Left renal cortex interstitium (tissue), 4 donors: ENCODE results near the gene PIK3R1. TPM values are rescaled to one million over a fixed set of nuclear protein-coding genes. Genes with fewer than 3 reads are reported as not detected.

ENCODE experiments used
- DNase-seq, 4 donors: peaks; one replicate each; pipeline ENCODE4 v3.0.0-alpha.2; 2013; ENCODE audit warnings: low read depth in 4 of 4, low spot score in 2 of 4, missing footprints in 1 of 4
- polyA plus RNA-seq, 4 donors: library from polyadenylated mRNA; unstranded; fragments of 120-200 nt; gene quantifications; one replicate each; pipeline ENCODE4 v1.2.1, GENCODE V29; 2013; ENCODE audit not compliant: insufficient read length in 4 of 4

The PIK3R1 gene
- polyA plus RNA-seq, 4 donors = 69.2 to 86.2 (median 77.9) TPM

DNA sequence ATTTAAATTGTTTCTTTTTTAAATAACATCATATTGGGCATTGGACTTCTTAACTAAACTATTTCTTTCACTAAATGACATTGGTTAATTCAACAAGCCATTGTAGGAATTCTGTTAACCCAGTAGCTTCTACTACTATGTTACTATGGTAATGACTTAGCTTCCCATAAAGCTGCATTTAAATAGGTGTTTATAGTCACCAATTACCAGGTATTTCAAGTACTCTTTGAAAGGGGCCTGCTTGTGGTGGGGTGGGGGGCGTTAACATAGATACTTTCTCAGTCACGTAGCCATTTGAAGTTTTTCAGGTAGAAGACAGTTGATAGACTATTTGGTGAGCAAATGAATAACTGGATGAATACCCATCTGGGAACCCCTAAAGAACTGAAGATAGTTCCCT, 34.0 kb downstream of the PIK3R1 start:
- DNase-seq = no peak

DNA sequence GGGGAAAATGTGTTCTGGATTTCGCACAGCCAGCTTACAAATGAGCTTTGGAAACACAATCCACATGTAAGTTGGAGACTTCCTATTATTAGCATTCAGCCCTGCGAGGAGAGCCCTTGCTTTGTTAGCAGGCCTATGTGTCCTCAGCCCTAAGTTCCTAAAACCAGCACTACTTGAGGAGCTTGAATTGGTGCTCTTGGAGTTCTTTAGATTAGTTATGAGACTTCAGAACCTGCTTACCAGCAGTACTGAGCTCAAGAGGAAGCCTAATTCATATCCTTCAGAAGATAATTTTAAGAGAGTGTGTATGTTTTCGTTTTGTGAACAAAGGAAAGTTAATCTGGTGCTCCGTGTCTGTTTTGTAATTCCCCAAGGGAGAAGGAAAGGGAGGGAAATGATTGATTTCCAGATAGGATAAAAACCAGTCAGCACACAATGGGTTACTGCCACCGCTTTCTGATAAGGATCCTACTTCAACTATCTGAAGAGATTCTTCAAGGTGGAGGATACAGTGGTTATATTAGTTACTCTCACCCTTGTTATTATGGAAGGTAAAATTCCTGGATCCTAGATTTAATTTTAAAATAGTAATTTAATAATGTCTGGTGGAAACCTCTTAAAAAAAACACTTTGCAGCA, 35.2 kb downstream of the PIK3R1 start:
- no peak for DNase-seq

DNA sequence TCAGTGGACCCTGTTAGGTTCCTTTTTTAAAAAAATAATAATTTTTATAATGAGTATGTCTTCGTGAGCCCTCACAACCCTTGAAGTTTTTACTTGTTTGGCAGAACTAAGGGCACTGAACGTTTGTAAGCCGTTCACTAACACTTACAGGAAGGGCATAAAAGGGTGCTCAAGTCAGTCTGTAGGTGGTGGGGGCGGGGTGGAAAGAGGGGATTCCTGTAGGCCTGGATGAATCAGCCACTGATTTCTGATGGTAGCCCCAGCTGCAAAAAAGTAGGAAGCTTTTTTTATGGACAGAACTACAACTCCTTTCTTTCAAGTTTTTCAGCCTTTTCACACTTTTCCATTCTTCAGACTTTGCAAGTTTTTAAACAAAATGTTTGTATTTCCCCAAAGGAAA, 35.8 kb downstream of the PIK3R1 start:
- DNase-seq = no peak

DNA sequence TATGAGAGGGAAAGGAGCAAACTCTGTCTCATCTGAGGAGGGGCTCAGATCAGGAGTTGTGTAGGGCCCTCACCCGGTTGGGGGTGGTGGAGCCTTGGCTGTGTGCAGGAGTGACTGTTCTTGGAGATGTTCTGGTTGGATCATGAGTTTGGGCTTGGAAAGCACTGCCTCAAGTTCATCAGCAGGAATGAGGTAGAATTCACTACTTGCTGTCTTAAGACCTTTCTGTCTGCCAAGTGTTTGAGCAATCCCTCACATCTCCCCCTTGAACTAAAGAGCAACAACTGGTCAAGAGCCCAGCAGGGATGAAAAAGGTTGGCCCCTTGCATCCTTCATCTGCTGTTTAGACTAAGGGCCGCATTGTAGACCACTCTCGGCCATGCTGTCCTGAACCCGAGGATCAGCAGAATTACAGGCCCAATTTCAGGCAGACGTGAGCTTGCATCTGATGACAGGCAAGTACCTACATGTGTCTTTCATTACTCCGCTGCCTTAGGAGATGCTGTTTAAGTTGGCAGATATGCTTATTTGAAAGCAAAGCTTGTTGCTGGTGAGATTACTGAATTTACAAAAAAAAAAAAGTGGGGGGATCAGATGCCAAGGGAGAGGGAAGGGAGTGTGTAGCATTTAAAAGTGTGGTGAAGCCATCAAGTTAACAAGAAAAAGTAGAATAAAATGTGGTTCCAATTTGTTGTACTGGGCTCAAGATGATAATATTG, 36.4 kb downstream of the PIK3R1 start:
- DNase-seq = no peak

DNA sequence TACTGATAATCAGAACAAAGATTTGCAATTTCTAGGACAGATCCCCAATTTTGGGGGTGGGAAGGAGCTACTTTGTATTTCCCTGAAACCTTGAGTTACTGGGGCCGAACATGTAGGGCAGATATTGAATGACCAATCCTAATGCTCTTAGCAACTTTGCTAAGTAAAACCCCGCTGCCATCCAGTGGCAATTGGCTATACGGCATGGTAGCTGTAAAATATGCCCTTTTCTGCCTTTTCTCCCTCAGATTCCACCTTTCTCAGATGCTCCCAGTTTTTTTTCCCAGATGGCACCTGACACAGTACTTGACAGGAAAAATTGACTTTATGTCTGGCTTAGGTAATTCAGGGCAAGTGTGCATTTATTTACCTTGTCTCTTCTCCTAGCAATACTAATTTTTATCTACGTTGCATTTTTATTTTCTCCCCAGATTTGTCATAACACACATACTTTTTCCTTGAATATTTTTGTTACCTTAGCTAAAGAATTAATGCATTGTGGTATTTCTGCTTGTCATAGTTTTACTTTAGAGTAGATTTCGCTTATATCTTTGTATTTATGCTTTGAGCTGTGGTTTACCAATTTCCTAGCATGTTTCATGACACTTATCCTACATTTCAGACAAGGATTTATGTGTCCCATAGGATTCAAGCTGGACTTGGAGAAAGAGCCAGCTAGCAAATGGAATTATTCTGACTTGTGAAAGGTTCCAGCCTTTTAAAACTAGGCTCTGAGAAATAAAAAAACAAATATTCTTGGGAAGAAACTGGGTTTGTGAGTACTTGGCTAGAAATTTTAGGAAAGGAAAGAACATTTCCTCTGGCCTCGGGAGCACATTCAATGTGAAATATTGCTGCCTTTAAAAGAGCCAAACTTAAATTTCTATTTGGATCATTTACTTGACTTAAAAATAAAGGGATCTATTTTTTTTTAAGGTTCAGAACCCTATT, 37.4 kb downstream of the PIK3R1 start:
- no peak for DNase-seq

DNA sequence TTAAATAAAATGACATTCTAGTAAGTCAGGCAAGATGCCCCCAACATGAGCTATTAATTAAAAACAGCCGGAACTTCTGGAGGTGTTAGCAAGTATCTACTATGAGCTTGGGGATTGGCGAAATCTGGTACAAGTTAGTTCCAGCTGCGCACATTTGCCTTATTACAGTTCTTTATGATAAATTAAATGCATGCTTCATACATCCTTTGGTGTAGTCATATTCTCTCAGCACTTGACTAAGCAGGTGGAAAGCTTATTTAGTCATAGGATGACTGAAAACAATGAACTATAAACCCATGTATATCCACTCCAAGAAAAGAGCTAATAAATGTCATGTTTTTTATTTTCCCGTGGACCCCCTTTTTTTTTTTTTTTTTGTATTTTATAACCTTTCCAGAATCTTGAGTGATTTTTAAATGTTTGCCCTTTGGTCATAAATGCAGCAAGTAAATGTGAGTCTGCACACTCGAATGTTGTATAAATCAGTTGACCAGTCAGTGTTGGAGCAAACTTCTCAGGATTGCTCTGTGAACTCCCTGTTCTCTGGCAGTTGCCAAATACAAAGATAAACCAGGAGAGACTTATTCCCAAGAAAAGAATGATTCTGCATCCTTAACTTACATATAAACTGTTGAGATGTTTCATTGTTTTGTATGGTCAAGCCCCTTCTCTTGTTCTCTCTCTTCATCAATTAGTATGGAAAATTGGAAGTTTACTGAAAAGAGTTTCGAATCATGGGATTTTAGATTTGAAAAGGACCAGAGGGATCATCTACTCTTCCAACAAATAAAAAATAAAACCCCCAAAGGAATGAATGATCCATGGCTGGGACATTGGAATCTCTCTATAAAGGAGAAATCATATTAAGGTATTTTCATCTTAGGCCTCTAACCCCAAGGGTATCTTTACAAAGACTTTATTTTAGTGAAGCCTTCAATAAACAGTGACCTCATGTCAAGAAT, 38.3 kb downstream of the PIK3R1 start:
- DNase-seq = no peak

DNA sequence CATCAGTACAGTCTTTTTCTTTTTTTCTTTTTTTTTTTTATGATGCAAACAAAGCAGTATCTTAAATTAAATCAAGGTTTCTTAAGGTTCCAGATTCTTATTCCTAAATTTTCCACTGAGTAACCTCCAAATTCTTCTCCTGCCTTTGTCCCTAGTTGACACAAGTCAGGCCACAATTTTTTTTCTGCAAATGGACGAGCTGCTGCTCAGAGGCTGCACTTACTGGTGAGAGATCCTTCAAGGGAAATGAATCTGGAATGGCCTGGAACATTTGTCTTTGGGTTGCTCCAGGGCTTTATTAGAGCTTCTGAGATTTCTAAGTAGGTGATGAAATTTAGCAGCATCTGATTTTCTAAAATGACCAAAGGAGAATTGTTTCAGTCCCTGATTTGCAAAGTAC, 39.3 kb downstream of the PIK3R1 start:
- DNase-seq = no peak

DNA sequence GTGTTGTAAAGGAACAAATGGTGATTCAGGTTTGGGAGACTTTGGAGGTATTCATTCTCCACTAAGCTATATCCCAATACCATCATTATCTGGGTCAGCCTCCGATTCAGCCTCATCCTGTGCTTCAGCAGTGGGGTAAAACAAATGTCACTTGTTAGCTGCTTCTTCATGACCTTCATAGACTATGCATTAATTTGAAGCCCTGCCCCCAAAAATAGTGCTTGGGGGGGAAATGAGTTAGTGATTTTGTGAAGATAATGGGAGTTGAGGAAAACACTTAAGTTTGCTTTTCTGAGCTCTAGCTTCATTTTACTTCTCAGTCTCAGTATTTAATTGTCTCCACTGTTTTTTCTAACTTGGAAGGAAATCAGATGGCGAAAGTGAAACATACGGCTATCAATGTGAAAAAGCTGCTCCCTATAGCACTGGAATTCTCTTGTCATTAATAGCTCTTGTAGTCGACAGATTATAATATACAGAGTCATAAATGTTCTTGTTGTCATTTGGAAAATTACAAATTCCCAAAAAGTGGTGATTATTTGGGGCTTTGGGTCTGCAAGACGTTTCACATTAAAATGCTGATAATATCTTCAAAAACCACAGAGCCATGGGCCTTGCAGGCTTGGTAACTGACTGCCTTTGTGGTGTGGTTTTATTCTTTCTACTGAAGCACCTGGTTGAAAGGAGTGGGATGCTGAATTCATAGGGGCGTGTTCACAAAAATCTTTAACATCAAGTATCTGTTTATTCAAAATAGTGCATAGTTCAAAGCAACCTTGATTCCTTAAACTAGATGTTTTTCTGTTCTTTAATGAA, 40.0 kb downstream of the PIK3R1 start:
- DNase-seq = no peak

DNA sequence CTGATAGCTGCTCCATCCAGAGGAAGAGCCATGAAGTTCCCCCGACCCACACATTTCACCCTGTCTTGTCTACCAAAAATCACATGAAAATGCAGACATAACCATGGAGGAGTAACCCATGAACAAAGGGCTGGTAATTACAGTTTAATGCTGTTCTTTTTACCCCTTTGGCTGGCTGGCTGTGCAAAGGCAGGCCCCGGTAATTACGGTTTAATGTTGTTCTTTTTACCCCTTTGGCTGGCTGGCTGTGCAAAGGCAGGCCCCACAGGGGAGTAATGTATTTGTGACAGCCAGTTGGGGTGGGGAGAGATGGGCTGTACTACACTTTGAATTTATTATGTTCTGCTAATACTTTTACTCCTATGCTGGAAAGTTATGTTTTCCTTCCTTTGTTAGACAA, 41.7 kb downstream of the PIK3R1 start:
- no peak for DNase-seq

DNA sequence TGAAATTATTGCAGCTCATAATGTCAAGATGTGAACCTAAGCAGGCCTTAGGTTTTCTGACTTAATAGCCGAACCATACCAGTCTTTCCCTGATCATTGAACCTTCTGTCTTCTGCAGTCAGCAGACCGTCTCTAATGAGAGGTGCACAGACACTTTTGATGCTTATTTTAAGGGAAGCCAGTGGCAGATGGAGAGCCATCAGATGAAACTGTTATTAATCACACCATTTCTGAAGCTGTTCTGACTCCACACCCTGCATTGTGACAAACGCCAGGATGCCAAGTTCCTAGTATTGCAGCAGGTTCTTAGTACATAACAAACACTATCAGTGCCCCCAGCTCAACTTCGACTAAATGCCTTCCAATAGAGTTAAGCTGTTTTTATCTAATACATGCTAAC, 43.0 kb downstream of the PIK3R1 start:
- DNase-seq = no peak

DNA sequence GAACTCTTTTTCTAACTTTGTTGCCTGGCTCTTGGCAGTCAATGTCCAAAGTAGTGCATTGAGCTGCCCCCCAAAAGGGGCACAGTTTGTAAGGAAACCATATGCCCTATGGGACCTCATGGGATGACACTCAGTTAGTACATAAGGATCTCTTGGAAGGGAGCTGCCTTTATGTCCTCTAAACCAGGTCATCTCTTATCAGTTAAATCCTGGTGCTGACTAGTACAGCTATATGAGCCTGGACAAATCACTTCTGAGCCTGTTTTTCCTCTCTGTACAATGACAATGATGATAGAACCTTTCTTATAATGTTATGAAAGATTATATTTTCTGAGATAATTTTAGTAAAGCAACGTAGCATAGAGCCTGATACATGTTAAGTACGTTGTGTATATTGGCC, 44.1 kb downstream of the PIK3R1 start:
- no peak for DNase-seq

DNA sequence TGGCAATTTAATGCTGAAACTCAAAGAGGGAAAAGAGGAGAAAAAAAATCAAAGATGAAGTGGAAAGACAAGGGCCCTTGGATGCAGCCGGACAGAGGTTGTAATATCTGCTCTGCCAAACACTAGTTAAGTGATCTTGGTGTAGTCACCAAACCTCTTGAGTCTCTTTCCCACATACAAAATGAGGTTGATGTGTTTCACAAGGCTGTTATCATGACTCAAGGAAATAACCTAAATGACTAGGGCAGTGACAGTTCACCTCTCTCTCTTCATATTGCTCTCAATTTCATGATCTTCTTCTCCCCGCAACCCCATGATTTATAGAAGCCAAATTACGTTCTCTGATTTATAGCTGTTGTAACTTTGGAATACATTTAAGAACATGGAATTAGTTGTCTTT, 44.9 kb downstream of the PIK3R1 start:
- DNase-seq = no peak

DNA sequence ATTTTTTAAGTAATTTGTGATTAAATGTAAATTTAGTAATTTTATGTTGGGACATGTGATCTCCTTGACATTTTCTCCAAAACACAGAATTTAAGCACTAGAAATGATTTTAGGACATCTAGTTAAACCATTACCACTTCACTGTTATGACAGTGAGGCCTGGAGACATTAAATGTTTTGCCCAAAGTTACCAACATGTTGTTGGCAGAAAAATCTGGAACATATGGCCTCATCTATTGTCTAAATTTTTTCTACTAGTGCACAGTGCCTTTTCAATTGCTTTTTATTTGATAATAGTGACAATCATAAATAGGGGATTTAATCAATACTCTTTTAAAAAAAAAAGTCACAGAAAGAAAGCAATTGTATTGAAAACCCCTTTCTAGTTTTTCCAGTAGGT, 45.6 kb downstream of the PIK3R1 start:
- no peak for DNase-seq

DNA sequence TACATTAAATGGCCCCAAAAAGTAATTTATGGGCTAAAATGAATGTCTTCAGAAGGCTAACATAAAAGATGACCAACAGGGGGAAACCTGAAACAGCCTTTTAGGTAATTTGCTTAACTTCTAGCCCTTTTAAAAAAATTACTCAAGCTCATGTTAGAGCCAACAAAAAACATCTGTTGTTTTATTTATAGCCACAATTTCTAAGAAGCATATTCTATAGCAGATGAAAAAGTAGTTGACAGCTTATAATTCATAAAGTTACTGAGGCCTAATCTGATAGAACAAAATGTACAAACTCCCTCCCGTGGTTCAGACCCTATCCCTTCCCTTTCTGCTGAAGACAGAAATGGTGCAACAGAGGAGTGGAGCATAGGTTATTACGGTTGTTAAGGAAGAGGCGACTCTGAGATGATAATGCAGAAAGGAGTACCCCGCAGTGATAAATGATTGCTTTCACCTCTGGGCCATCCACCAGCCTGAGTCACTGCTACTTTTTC, 46.1 kb downstream of the PIK3R1 start:
- no peak for DNase-seq

DNA sequence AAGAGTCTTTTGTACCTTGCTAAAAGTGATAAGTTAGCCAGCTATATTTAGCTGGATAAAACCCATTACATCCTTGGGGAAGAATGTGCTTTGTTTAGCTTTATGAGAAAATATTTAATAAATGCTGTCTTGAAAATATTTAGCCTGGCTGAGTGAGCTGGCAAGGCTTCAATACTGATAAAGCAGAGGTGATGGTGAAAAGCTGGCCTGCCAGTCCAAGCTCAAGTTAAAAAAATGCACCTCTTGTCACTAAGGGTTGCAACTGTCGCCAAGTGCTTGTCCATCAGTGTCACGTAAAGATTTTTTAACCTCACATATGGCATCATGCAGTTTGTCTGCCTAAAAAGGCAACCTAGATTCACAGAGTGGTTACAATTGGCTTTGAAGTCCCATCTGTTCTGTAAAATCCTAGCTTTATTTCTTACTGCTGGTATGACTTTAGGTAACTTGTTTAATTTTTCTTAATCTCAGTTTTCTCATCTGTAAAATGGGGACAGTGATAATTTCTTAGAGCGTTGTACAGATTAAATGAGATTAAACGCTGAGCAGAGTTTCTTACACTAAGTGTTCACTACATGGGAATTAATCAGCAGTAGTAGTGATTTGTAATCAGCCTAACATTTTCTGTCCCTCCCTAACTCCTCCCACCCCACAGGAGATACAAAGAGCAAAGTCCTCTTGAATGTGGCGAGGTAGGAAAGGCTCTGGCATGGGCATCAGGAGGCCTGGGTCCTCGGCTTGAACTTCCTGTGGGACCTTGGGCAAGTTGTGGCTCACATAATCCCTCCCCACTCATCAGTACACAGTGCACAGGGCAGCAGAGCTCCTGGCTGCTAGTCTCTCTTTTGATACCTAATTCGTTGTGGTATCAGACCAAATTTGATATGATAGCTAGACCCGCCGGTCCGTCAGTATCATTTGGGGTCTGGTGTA, 48.7 kb downstream of the PIK3R1 start:
- DNase-seq = no peak

DNA sequence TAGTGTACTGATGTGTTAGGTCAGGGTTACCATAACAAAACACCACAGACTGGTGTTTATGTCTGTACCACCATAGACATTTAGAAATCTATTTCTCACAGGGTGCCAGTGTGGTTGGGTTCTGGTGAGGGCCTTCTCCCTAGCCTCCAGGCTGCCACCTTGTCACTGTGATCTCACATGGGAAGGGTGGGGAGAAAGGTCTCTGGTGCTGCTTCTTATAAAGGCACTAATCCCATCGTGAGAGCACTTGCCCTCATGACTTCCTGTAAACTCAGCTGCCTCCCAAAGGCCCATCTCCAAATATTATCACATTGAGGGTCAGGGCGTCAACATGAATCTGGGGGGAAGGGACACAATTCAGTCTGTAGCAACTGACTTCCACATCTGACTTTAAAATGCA, 49.8 kb downstream of the PIK3R1 start:
- DNase-seq = no peak

DNA sequence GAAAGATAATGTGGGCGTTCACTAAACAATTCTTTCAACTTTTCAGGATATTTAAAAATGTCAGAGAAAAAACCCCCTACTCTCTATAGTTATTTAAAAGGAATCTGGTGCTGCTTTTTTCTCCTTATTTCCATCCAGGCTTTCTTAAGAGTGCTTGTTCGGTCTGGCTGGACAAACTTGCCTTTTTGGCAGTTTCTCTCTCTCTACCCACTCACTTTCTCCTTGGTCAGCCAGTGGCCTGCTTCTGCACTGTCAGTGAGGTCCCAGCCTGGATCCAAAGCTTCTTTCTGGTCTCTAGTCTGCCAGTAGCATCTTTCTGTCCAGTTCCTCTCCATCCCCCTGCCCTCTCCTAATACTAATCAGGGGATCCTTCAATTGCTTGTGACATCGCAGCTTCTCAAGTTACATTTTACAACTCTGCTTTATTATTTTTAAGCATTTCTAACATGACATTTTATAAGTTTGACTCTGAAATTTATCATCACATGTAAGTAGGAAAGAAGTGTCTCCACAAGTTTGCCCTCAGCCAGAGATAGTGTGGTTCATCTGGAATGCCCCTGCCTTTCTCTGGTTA, 50.4 kb downstream of the PIK3R1 start:
- no peak for DNase-seq

DNA sequence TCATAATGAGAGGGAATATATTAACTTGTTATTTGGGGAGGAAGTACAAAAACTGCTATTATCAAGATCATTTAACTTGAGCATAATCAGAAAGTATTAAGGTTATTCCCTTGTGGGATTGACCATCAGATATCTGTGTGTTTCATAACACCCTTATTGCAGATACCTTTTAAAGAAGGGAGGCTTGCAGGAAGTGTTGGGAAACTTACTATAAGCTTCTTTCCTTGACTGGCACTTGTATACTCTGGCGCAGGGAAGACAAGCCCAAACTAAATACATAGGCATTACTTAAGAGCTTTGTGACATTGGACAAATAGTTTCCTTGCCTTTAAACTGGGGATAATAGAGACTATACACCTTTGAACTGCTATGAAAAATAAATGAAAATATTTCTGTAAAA, 50.9 kb downstream of the PIK3R1 start:
- no peak for DNase-seq
